ENCODE data around the gene CRTC2.
"Not testable (repeated sequence)": the region's sequence is repeated elsewhere in the genome, so short reads cannot be mapped to it uniquely, and the experiment has no call there.

Gene CRTC2

DNA sequence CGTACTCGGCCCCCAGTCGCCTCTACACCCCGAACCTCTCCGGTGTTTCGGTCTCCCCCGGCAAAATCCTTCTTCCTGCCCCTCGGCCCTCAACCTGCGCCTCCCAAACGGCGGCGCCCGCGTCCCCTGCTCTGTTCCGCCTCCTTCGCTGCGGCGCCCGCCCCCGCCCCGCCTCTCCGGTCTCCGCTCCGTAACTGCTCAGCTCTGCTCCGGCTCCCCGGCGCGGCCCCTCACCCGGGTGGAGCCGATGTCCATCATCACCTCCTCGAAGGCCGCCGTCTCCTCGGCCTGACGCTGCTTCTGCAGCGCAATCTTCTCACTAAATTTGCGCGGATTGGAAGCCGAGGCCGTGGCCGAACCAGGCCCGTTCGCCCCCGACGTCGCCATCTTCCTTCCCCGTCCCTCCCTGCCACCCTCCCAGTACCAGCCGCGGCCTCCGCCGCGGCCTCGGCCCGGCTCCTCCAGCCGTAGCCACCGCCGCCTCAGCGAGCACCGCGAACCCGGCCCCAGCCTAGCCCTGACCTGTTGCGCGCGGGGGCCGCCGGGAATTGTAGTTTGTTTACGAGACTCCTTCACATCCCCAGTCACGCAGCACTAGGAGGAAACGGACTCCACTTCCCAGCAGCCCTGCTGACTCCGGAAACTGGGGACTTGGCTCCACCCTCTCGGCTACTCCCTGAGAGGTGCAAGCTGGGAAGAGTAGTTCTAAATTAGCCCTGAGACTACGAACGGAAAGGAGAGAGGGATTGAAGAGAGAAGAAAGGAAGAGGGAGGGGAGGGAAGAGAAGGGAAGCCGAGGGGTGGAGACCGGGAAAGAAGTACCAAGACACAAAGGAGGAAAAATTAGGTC, at the start of gene CRTC2:
CRTC2 (minus strand) TSS at position 502 of the 850 bp plus-strand sequence; CDS start at position 387, 115 bp downstream.
- DNase-seq (ENCODE audit: low spot score) = peak; percentile 98

GRCh38 chr1:154006136-154006535, 47.7 kb upstream of the CRTC2 start:
- DNase-seq (ENCODE audit: low spot score) = peak; percentile 63

DNA sequence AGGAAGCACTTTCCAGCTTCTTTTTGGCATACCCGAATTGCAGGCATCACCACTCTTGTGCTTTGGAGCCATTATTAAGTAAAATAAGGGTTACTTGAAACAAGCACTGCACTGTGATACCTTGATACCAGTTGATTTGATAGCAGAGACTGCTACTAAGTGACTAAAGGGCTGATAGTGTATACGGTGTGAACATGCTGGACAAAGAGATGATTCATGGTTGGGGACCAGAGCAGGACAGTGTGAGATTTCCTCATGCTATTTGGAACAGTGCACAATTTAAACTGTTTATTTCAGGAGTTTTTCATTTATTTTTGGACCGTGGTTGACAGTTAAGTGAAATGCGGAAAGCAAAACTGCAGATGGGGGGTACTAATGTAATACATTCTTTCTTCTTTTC, 42.0 kb upstream of the CRTC2 start:
- DNase-seq (ENCODE audit: low spot score) = no peak

GRCh38 chr1:153996882-153997281, 38.5 kb upstream of the CRTC2 start:
- DNase-seq (ENCODE audit: low spot score) = not testable (repeated sequence)

DNA sequence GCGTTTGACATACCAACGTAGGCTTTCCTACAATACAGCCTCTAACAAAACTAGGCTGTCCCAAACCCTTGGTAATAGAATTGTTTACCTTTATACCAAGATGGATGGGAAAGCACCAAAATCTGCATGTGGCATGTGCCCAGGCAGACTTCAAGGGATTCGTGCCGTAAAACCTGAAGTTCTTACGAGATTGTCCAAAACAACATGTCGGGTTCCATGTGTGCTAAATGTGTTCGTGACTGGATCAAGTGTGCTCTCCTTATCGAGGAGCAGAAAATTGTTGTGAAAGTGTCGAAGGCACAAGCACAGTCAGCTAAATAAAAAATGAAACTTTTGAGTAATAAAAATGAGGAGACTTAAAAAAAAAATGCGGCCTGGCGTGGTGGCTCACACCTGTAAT, 37.2 kb upstream of the CRTC2 start:
- DNase-seq (ENCODE audit: low spot score) = no peak

- no peak for DNase-seq (ENCODE audit: low spot score)
Observed at GRCh38 chr1:153995202-153995601, 36.8 kb upstream of the CRTC2 start.

- no peak for DNase-seq (ENCODE audit: low spot score)
Observed at GRCh38 chr1:153991806-153992205, 33.4 kb upstream of the CRTC2 start.

DNA sequence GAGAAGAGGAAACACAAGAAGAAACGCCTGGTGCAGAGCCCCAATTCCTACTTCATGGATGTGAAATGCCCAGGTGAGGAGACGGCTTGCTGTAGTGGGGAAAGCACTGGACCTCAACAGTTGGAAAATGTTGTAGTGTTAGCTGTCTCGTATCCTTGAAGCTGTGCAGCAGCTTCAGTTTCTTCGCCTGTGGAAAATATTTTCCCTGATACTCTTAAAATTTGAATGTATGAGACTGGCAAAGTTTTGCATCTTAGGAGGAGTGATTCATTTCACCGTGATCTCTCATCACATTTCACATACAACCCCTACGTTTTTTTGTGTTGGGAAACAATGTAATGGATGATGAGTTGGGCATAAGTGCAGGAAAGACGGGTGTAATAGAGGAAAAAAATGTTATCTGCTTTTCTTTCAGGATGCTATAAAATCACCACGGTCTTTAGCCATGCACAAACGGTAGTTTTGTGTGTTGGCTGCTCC, 32.8 kb upstream of the CRTC2 start:
- no peak for DNase-seq (ENCODE audit: low spot score)

DNA sequence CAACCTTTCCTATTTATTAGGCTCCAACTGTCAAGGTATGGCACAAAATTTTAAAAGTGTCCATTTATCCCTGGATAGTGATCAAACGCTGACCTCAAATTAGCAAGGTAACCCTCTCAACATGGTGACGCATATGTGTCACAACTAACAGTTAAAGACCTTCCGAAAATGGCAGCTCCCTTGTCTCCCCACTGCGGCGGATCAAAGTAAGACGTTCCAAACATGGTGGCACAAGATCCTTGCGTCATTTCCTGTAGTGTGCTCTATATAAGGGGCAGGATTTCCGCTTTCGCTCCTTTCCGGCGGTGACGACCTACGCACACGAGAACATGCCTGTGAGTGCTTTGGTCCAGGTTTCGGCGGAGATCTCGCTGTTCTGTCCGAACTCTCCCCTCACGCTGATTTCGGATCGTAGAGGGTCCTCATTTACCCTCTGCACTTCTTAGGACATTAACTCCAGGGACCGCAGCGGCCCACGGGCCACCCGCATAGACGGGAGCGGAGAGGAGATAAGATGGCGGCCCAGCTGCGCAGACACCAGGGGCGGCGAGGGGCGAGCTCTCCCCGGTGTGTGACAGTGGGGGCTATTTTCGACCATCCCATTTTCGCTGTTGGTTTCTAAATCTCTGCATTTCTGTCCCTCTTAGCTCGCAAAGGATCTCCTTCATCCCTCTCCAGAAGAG, 32.2 kb upstream of the CRTC2 start, which contains the start of gene RPS27:
RPS27 (plus strand) TSS at position 295 of the 683 bp plus-strand sequence; CDS start at position 330, 35 bp downstream.
- DNase-seq (ENCODE audit: low spot score) = peak; percentile 92

- DNase-seq (ENCODE audit: low spot score) = no peak
Observed at GRCh38 chr1:153987621-153988020, 29.2 kb upstream of the CRTC2 start.

- DNase-seq (ENCODE audit: low spot score) = peak; percentile 93
Observed at GRCh38 chr1:153985941-153986761, 27.7 kb upstream of the CRTC2 start, which contains the start of gene RAB13. RAB13 (minus strand) TSS chr1:153986339; CDS start chr1:153986236, 103 bp downstream.

DNA sequence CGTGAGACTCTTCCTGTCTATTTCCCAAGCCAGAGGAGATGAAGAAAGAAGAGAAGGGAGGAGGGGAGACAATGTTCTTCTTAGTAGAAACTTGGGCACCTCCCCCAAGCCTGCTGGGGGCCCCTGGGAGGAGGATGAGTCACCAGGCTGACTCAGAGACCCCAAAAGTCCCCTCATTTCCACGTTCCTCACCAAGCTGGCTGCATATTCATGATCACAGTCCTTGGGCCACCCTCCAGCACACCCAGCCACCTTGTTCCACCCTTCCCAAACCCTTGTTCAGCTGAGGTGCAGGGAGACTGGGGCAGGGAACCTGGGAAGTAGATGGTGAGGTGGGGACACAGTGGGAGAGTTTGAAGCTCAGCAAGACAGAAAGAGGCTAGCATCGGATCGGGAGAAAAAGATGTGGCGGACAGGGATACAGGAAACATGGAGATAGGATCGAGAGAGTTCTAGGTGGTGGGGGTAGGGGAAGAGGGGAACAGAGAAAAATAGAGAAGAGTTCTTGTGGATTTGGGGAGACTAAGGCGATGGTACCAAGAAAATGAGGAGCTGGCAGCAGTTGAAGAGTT, 27.0 kb upstream of the CRTC2 start:
- DNase-seq (ENCODE audit: low spot score) = peak; percentile 62

- no peak for DNase-seq (ENCODE audit: low spot score)
Observed at GRCh38 chr1:153984123-153984894, 25.9 kb upstream of the CRTC2 start.

DNA sequence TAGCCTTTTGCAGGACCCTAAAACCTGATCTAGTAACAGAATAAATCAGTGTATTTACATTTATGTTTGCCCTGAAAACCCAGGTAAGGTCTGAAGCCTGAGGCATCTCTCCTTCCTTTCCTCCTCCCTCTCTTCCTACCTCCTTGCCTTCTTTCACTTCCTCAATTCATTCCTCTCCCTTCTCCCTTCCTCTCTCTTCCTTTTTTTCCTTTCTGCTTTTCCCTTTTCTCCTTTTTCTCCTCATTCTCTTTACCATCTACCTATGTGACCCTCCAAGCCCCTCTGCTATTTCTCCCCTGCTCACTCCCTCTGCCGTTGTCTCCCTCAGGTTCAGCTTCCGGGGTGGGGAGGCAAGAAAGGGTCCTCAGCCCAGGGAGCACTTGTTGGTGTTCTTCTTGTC, 23.3 kb upstream of the CRTC2 start:
- DNase-seq (ENCODE audit: low spot score) = not testable (repeated sequence)

- not testable (repeated sequence) for DNase-seq (ENCODE audit: low spot score)
Observed at GRCh38 chr1:153979091-153979490, 20.7 kb upstream of the CRTC2 start.

GRCh38 chr1:153978274-153978909, 20.0 kb upstream of the CRTC2 start:
- no peak for DNase-seq (ENCODE audit: low spot score)

- peak; percentile 90 for DNase-seq (ENCODE audit: low spot score)
Observed at GRCh38 chr1:153977250-153978240, 19.1 kb upstream of the CRTC2 start, which contains the start of gene JTB. JTB (minus strand) TSS chr1:153977674; CDS start chr1:153977252, 422 bp downstream.

GRCh38 chr1:153976819-153977249, 18.4 kb upstream of the CRTC2 start:
- no peak for DNase-seq (ENCODE audit: low spot score)

DNA sequence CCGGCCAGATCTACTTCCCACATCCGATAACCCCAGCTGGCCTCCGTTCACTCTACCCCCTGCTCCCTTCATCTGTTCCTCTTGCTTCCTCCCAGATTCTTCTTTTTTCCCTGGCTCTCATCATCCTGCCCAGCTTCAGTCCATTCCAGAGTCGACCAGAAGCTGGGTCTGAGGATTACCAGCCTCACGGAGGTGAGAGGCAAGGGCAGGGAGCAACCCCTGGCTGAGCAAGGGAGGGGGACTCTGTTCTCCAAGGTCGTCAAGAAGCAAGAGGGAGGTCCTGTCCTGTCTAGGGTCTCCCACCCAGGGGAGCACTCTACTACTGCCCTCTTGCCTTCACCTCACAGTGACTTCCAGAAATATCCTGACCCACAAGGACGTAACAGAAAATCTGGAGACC, 15.1 kb upstream of the CRTC2 start:
- no peak for DNase-seq (ENCODE audit: low spot score)

All from AG08396 (cell line).